Right lobe of liver (tissue), 4 donors: ENCODE results near the gene SLCO4A1.

Source experiments
- CTCF ChIP-seq, 4 donors: fragments of 200-600 bp in 3 of 4; fragments of 450-650 bp in 1 of 4; IDR thresholded peaks; one replicate each; pipeline versions ENCODE4 v1.5.1 to v1.8.0; 2016 to 2022; ENCODE audit warnings: antibody characterized with exemption in 4 of 4, mild to moderate bottlenecking in 2 of 4
- POLR2A ChIP-seq: fragments of 450-650 bp; IDR thresholded peaks from one replicate; pipeline ENCODE4 v1.6.1; 2017; ENCODE audit warnings: antibody characterized with exemption, mild to moderate bottlenecking
- donor health status: DM: no; HTN: no; CAD: no.
- donor health status: DM: no; HTN: no; CAD: no.
- donor health status: DM: no; HTN: yes; CAD: no.

DNA sequence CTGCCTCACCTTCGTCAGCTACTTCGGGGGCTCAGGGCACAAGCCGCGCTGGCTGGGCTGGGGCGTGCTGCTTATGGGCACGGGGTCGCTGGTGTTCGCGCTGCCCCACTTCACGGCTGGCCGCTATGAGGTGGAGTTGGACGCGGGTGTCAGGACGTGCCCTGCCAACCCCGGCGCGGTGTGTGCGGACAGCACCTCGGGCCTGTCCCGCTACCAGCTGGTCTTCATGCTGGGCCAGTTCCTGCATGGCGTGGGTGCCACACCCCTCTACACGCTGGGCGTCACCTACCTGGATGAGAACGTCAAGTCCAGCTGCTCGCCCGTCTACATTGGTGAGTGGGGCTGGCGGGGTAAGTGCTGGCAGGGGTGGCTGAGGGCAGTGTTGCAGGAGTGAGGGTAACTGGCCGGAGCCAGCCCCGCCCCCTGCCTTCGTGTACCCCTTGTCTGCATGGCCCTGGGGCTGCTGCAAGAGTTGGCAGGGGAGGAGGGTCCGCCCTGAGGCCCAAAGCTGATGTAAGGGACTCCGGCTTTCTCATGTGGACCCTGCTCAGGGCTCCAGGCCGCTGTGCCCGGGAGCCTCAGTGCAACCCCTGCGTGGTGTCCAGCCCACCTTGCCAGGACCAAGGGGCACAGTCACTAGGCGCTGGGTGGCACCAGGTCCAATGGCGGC lies 14.8 kb downstream of the SLCO4A1 start:
- TF ChIP-seq CTCF (IDR thresholded peaks at IDR 0.05) (no peak), POLR2A (no peak)
